Hepatocyte (in vitro differentiated cells): Measurements from ENCODE around the gene RTP3.

Experiments
- EZH2 ChIP-seq: fragments of 200-600 bp; sonication (generic); IDR thresholded peaks from 2 replicates; pipeline ENCODE4 v1.6.1; 2016; ENCODE audit warnings: antibody characterized with exemption, mild to moderate bottlenecking, borderline replicate concordance
- EZH2phosphoT487 ChIP-seq: fragments of 200-600 bp; sonication (generic); IDR thresholded peaks from one replicate; pipeline ENCODE4 v1.6.1; 2018; ENCODE audit warnings: antibody characterized with exemption, mild to moderate bottlenecking, low read depth, moderate library complexity; ENCODE audit not compliant: unreplicated experiment, severe bottlenecking
- TF ChIP-seq, protein P1 (sequence below): fragments of 200-600 bp; sonication (generic); IDR thresholded peaks from 2 replicates; pipeline ENCODE4 v1.5.1; 2016; ENCODE audit warnings: antibody characterized with exemption, mild to moderate bottlenecking; ENCODE audit not compliant: poor library complexity

DNA sequence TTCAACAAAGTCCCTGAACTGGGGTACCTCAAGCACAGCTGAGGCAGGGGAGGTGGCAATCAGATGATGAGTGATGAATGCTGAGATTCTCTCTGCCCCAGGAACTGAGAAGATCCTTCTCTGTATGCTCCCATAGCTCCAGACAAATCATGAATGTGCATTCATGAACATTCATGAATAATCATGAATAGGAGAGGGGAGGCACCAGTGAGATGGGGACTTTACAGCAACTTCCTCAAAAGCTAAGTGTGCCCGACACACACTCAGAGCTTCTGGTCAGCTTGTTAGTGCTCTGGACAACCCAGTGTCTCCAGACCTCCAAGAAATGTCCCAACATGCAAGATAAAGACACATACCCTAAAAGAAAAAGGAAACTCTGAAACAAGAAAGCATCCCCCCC is 44.1 kb downstream of the RTP3 start:
- TF ChIP-seq EZH2 (no peak), EZH2phosphoT487 (no peak)
- TF ChIP-seq, protein P1, sequence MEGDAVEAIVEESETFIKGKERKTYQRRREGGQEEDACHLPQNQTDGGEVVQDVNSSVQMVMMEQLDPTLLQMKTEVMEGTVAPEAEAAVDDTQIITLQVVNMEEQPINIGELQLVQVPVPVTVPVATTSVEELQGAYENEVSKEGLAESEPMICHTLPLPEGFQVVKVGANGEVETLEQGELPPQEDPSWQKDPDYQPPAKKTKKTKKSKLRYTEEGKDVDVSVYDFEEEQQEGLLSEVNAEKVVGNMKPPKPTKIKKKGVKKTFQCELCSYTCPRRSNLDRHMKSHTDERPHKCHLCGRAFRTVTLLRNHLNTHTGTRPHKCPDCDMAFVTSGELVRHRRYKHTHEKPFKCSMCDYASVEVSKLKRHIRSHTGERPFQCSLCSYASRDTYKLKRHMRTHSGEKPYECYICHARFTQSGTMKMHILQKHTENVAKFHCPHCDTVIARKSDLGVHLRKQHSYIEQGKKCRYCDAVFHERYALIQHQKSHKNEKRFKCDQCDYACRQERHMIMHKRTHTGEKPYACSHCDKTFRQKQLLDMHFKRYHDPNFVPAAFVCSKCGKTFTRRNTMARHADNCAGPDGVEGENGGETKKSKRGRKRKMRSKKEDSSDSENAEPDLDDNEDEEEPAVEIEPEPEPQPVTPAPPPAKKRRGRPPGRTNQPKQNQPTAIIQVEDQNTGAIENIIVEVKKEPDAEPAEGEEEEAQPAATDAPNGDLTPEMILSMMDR: no peak
